Ectodermal cell (in vitro differentiated cells): Measurements from ENCODE around the gene PTRHD1.
A peak's percentile ranks its signal among the peaks of the same experiment; 100 is the strongest.

Experiments used
- H3K27ac ChIP-seq: 2 replicates; pipeline ENCODE4 v1.7.0; 2013; ENCODE audit warnings: mild to moderate bottlenecking, low read depth, low read length; ENCODE audit not compliant: insufficient read depth, poor library complexity, severe bottlenecking
- H3K27me3 ChIP-seq: 2 replicates; pipeline ENCODE4 v1.7.0; 2013; ENCODE audit warnings: mild to moderate bottlenecking, low read length; ENCODE audit not compliant: insufficient read depth, control insufficient read depth, poor library complexity, severe bottlenecking
- H3K36me3 ChIP-seq: one replicate; pipeline ENCODE4 v1.7.0; 2013; ENCODE audit warnings: low read length; ENCODE audit not compliant: control insufficient read depth, insufficient read depth
- H3K4me1 ChIP-seq: one replicate; pipeline ENCODE4 v1.7.0; 2013; ENCODE audit warnings: low read length; ENCODE audit not compliant: control insufficient read depth, insufficient read depth
- H3K4me3 ChIP-seq: 2 replicates; pipeline ENCODE4 v1.7.0; 2013; ENCODE audit warnings: low read depth, low read length, control low read depth; ENCODE audit not compliant: insufficient read depth
- H3K9me3 ChIP-seq: 2 replicates; pipeline ENCODE4 v1.7.0; 2013; ENCODE audit warnings: mild to moderate bottlenecking, low read length, moderate library complexity; ENCODE audit not compliant: control insufficient read depth
- WGBS, 2 experiments: methylation state at CpG; one replicate each; pipeline ENCODE4 v1.1.7; 2013; ENCODE audit warnings: missing lambda C conversion rate in 2 of 2; 5-methylcytosine and 5-hydroxymethylcytosine counted together

Gene PTRHD1

DNA sequence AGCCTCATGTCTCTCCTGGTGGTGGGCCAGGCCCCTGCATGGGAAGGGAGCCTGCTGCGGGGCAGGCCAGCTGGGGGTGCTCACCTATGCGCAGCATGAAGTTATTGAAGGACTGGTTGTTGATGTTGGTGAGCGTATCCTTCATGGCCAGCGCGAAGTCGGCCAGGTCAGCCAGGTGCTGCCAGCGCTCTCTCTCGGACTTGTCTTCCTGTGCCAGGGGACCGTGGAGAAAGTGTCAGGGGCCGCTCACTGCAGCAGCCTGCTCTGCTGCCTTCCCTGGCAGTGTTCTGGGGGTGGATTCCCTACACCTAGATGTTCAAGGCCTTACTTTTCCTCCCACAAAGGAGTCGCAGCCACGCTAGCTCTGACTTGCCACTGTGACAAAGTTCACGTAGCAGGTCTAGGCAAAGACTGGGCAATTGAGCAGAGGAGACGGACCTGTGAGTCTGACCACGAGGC is 28.3 kb upstream of the PTRHD1 start:
- Histone ChIP-seq H3K36me3 (peaks cover 41% of the 10 kb centered on the region), H3K9me3 (no peaks in the 10 kb centered on the region), H3K4me3 (no peak overlapping the region), H3K27me3 (no peaks in the 10 kb centered on the region), H3K27ac (peak overlapping the region; percentile 38), H3K4me1 (peaks cover 19% of the 10 kb centered on the region)
- WGBS, 2 experiments: 80 to 85% methylated on average over 15 of the region's 15 CpGs

DNA sequence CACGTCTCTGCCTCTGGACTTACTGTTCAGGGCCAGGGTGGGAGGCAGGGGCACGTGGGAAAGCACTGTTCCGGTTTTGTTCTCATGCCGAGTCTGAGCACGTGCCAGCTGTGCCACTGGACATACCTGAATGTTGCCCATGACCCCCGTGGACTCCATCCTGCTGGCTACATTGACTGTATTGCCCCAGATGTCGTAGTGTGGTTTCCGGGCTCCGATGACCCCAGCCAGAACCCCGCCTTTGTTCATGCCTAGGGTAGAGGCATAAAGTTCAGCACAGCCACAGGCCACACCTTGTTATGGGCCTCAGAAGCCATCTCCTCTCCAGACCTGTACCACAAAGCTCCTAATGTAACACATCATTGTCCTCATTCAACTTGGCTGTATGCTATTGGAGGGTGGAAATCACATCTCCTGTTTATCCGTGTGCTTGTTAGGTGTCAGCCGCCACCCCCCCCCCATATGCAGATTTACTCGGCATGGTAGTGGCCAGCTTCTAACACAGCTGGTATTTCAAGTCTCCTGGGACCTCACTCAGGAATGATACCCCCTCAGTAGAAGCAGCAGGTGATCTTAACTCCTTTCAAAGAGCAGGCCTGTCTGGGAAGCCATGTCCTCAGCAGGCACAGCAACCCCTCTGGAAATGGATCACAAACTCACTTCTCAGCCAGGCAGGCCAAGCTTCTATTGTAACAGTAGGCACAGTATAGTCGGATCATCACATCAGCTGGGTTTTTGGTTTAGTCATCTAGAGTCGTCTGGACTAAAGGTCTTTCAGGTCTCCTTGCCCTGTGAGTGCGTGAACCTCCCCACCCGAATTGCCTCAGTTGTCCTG is 27.6 kb upstream of the PTRHD1 start:
- WGBS, 2 experiments: 79 to 81% methylated on average over 17 of the region's 17 CpGs
- Histone ChIP-seq H3K36me3 (peaks cover 48% of the 10 kb centered on the region), H3K27ac (no peak overlapping the region), H3K4me3 (no peak overlapping the region), H3K27me3 (no peaks in the 10 kb centered on the region), H3K9me3 (no peaks in the 10 kb centered on the region), H3K4me1 (peaks cover 19% of the 10 kb centered on the region)

- no peaks in the 10 kb centered on the region for H3K9me3 ChIP-seq
- no peak overlapping the region for H3K27ac ChIP-seq
- H3K4me3 ChIP-seq: no peak overlapping the region
- WGBS, 2 experiments: 95 to 96% methylated on average over 7 of the region's 7 CpGs
- H3K27me3 ChIP-seq: no peaks in the 10 kb centered on the region
- peaks cover 19% of the 10 kb centered on the region for H3K4me1 ChIP-seq
- H3K36me3 ChIP-seq: peaks cover 54% of the 10 kb centered on the region
Measured at GRCh38 chr2:24820175-24820513, 27.0 kb upstream of the PTRHD1 start.

DNA sequence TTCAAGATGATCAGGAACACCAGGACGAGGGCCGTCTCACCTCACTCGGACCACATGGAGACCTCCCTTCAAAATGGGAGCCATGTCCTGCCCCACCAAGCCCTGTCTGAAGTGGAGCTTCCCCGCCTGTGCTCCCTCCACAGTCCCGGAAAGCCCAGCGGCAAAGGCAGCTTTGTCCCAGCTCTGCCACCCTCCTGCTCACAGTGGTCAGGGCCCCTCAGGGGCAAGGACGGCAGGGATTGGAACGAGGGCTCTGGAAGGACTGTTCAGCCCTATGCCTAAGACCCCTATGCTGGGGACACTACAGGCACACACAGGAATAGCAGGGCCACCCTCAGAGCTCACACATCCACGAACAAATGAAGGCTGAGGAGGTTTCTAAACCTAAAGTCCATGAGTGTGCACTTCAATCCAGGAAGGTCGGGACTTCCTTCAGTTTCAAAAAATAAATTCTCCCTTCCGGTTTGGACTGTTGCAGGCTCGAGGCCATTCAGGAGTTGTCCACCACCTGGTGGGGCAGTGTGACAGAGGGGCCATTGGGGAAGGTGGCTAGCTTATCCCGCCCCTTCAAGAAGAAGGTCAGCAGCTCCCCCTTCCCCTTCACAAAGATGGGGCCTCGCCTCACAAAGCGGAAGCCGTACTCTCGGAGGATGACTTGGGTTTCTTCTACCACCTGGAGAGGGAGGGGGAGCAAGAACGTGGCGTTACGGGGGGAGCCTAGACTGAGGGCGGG is 26.4 kb upstream of the PTRHD1 start:
- H3K36me3 ChIP-seq: peaks cover 58% of the 10 kb centered on the region
- WGBS, 2 experiments: 90 to 94% methylated on average over 21 of the region's 21 CpGs
- H3K4me3 ChIP-seq: no peak overlapping the region
- peaks cover 19% of the 10 kb centered on the region for H3K4me1 ChIP-seq
- no peaks in the 10 kb centered on the region for H3K27me3 ChIP-seq
- H3K27ac ChIP-seq: no peak overlapping the region
- no peaks in the 10 kb centered on the region for H3K9me3 ChIP-seq

GRCh38 chr2:24818721-24819167 is 25.6 kb upstream of the PTRHD1 start:
- H3K9me3 ChIP-seq: no peaks in the 10 kb centered on the region
- no peak overlapping the region for H3K4me3 ChIP-seq
- peaks cover 19% of the 10 kb centered on the region for H3K4me1 ChIP-seq
- no peaks in the 10 kb centered on the region for H3K27me3 ChIP-seq
- H3K36me3 ChIP-seq: peaks cover 58% of the 10 kb centered on the region
- WGBS, 2 experiments: 81 to 84% methylated on average over 9 of the region's 9 CpGs
- no peak overlapping the region for H3K27ac ChIP-seq

DNA sequence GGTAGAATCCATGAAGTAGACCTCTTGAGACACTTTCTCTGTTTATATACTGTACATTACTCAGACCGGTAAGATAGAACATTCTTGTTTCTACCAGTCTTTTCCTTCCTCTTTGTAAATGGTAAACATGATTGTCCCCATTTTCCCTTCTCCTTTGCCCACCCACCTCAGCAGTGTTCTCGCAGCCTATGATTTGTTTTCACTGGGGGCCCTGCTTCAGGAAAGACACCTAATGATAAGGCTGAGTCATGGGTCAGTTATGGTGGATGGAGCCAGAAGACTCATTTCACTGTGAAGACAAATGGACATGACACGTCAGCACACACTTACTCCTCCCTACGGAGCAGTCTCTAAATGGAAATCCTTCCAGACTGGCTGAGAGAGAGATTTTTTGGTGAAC is 23.7 kb upstream of the PTRHD1 start:
- H3K36me3 ChIP-seq: peaks cover 54% of the 10 kb centered on the region
- no peaks in the 10 kb centered on the region for H3K9me3 ChIP-seq
- WGBS, 2 experiments: 97 to 98% methylated on average over 4 of the region's 4 CpGs
- H3K27ac ChIP-seq: no peak overlapping the region
- H3K4me3 ChIP-seq: no peak overlapping the region
- peaks cover 17% of the 10 kb centered on the region for H3K4me1 ChIP-seq
- no peaks in the 10 kb centered on the region for H3K27me3 ChIP-seq

GRCh38 chr2:24816404-24816803 is 23.2 kb upstream of the PTRHD1 start:
- H3K27me3 ChIP-seq: no peaks in the 10 kb centered on the region
- no peak overlapping the region for H3K27ac ChIP-seq
- no peaks in the 10 kb centered on the region for H3K9me3 ChIP-seq
- 93 to 96% methylated on average over 6 of the region's 6 CpGs for WGBS, 2 experiments
- H3K4me3 ChIP-seq: no peak overlapping the region
- peaks cover 12% of the 10 kb centered on the region for H3K4me1 ChIP-seq
- H3K36me3 ChIP-seq: peaks cover 54% of the 10 kb centered on the region

GRCh38 chr2:24815171-24815570 is 22.0 kb upstream of the PTRHD1 start:
- H3K9me3 ChIP-seq: no peaks in the 10 kb centered on the region
- no peaks in the 10 kb centered on the region for H3K27me3 ChIP-seq
- no peak overlapping the region for H3K27ac ChIP-seq
- H3K4me3 ChIP-seq: no peak overlapping the region
- H3K4me1 ChIP-seq: no peaks in the 10 kb centered on the region
- peaks cover 50% of the 10 kb centered on the region for H3K36me3 ChIP-seq
- WGBS, 2 experiments: 93 to 97% methylated on average over 4 of the region's 4 CpGs

GRCh38 chr2:24814516-24814915 is 21.3 kb upstream of the PTRHD1 start:
- H3K9me3 ChIP-seq: no peaks in the 10 kb centered on the region
- no peak overlapping the region for H3K4me3 ChIP-seq
- 94 to 95% methylated on average over 4 of the region's 4 CpGs for WGBS, 2 experiments
- H3K36me3 ChIP-seq: peaks cover 44% of the 10 kb centered on the region
- H3K27ac ChIP-seq: no peak overlapping the region
- no peaks in the 10 kb centered on the region for H3K27me3 ChIP-seq
- no peaks in the 10 kb centered on the region for H3K4me1 ChIP-seq

DNA sequence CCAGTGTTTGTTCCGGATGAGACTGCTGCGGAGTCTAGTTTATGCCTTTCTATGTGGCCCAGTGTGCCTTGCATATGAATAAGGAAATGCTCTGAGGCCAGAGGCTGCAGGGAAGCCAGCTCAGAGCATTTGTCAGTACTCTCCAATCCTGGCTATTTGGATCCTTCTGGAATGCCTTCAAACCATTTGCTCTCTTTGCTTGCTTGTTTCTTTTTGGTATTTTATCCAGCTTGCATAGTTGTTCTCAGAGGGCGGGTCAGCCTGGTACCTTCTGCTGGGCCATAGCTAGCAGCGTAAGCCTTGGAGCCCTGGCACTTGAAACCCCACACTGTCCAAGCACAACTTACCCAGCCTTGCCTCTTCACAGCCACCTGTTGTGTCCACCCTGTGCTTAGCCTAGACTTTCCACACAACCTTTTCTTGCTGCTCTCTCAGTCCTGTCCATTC is 20.5 kb upstream of the PTRHD1 start:
- WGBS, 2 experiments: 95 to 96% methylated on average over 4 of the region's 4 CpGs
- Histone ChIP-seq H3K27ac (no peak overlapping the region), H3K9me3 (no peaks in the 10 kb centered on the region), H3K4me3 (no peak overlapping the region), H3K4me1 (no peaks in the 10 kb centered on the region), H3K27me3 (no peaks in the 10 kb centered on the region), H3K36me3 (peaks cover 36% of the 10 kb centered on the region)
